NCI-H1105 (cell line): ENCODE data around the gene ZNF14.
"Not testable (repeated sequence)": the region's sequence is repeated elsewhere in the genome, so short reads cannot be mapped to it uniquely, and the experiment has no call there.

Source experiments
- DNase-seq: peaks from one replicate; lab custom pipeline; 2025; lab: John Stamatoyannopoulos, UW

Gene ZNF14

DNA sequence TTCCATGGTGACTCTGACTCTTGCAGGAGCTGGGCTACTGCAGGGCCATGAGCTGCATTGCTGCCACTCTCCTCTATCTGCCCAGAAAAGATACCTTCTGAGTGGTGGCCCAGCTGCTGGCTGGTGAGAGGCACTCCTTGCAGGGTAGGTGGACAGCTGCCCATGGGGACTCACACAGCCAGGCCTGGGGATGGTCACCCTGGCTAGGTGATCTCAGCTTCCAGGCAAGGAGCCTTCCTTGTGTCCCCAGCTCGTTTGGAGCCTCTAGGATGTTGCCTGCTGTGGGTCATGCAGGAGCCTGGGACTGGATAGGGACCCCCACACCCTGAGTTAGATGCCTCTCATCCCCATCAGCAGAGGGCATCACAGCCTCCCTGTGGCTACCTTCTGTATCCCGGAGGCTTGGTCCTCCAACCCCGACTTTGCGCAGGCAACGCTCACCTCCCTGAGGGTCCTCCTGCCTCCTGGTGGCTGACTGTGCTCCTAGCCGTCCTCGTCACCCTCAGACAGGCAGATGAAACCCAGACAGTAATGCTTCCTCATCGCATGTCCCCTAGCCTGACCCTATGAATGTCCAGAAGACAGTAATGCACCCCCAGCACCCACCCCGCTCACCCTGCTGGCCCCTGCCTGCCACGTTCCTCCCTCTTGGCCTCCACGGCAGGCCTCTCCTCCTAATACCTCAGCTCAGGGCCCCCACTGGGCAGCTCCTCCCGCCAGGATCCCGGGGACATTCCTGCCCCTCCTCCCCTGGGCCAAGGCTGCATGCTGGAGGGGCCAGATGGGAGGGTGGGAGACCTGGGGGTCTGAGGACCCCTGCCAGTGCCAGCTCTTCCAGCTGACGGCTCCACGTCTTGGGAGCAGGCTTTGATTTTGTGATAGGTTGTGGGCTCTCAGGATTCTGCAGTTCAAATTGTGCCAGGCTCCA is 13.6 kb upstream of the ZNF14 start:
- no peak for DNase-seq

- DNase-seq, result no peak
Observed at GRCh38 chr19:19745496-19746285, 12.8 kb upstream of the ZNF14 start.

- DNase-seq, result no peak
Observed at GRCh38 chr19:19744641-19745040, 11.7 kb upstream of the ZNF14 start.

DNA sequence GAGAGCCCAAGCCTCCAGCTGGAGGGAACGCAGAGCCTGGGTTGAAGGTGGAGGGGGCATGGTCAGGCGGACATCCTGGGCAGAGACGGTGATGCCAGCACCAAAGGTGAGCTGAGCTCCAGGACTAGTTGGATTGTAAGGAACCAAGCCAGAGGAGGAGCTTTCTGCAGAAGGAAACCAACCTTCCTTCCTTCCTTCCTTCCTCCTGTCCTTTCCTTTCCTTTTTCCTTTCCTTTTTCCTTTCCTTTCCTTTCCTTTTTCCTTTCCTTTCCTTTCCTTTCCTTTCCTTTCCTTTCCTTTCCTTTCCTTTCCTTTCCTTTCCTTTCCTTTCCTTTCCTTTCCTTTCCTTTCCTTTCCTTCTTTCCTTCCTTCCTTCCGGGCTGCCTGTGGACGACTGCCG is 11.0 kb upstream of the ZNF14 start:
- not testable (repeated sequence) for DNase-seq

- no peak for DNase-seq
Observed at GRCh38 chr19:19743176-19743575, 10.3 kb upstream of the ZNF14 start.

DNA sequence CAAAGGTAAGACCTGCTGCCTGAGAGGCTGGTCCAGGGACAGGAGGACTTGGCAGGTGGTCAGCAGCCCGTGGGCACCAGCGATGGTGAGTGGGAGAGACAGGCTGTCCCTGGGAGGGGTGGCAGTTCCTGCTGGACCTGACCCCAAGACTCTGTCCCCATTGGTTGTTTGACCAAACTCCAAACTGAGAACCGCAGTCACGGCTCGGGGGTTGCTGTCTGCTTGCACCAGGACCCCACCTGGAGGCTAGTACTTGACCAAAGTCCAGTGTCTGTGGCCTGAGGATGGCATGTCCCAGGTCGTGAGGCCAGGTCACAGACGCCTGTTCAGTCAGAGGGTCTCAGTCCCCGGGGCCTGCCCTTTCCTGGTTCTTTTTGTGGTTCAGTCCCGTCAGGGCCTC is 9.9 kb upstream of the ZNF14 start:
- DNase-seq, result no peak

DNA sequence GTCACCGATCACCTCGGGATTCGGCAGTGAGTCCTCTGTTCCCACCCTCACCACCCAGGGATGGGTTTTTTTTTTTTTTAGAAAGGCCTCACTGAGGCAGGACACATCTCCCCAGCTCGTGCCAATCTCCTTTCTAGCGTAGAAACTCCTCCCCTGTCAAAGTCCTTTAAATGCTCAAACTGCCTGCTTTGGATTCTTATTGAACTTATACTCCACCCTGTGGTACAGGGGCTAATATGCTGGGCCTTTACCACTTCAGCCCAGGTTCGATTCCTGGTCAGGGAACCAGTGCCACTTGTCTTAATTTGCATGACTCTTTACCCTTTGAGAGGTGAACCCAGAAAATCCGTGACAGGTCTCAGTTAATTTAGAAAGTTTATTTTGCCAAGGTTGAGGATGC is 8.3 kb upstream of the ZNF14 start:
- no peak for DNase-seq

DNA sequence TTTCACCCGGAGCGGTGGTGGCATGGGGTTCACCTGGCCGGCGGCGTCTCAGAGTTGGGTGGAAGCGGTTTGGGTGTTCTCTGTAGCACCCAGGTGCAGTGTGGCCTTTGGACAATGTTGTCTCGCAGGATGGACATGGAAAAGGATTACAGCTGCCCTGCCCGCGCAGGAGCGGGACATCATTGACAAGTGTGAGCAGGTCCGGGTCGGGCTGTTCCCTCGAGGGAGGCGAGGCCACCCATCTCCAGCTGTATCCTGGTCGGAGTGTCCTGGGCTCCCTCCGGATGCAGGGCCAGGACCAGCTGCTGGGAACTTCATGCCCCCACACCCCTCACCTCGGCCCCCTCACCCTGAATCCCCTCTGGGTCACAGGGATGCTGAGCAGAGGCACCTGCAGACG is 7.8 kb upstream of the ZNF14 start:
- DNase-seq, result no peak

- DNase-seq, result no peak
Observed at GRCh38 chr19:19738564-19738963, 5.7 kb upstream of the ZNF14 start.

DNA sequence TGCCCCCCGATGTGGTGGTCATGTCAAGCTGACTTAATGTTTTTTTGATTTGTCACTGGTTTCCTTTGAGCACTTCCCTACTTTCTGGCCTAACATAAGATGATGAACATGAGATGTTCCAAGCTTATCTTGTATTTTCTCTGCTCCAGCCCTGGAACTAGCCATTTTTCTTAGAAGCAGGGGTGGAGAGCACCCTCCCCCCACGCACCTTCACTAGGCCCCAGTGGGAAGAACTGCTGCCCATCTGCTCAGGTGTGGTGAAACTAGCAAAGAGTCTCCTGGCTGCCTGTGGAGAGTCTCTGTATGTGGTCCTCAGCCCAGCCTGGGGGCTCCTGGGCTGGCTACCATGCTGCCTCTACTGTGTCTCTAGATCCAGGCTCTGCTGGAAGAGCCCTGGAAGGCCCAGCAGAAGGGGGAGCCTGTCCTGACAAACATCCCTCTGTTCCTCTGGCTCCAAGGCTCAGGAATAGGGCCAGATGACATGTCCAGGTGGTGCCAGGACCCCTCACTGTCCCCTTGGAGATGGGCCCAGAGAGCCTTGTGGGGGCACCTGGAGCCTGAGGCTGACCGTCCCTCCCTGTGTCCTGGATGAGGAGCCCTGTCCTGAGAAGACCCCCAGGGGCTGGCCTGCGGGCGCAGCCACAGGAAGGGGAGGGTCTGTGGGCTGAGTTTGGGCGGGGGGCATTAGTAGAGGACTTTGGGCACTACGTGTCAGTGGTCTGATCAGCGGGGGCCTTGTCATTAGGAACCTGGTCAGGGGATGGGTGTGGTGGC is 4.8 kb upstream of the ZNF14 start:
- DNase-seq, result no peak

GRCh38 chr19:19721896-19722295 is 11.0 kb downstream of the ZNF14 start:
- no peak for DNase-seq

DNA sequence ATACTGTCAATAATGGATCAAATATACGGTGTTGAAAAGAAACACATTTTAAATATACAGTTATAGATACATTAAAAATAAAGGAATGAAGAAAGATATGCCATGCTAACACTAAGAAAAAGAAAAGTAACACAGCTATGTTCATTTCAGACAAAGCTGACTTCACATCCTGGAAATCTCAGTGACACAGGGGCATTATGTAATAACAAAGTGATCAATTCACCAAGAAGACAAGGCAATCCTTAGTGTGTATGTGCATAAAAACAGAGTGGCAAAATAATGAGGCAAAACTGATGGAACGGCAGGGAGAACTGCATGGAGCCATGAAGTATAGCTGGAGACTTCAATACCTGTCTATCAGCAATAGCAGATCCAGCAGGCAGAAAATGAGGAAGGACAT is 13.1 kb downstream of the ZNF14 start:
- no peak for DNase-seq

- no peak for DNase-seq
Observed at GRCh38 chr19:19711934-19712828, 20.7 kb downstream of the ZNF14 start.

DNA sequence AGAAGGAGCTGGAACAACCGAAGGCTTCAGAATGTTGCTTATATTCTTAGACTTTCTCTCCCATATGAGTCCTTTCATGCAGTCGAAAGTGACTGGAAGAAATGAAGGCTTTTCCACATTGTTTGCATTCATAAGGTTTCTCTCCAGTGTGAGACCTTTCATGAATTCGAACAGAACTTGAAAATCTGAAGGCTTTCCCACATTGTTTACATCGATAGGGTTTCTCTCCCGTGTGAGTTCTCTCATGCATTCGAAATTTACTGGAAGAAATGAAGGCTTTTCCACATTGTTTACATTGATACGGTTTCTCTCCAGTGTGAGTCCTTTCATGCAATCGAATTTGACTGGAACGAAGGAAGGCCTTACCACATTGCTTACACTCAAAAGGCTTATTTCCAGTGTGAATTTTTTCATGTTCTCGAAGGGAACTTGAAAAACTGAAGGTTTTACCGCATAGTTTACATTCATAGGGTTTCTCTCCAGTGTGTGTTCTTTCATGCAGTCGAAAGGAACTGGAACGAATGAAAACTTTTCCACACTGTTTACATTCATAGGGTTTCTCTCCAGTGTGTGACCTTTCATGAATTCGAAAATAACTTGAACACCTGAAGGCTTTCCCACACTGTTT is 21.5 kb downstream of the ZNF14 start:
- DNase-seq, result no peak

DNA sequence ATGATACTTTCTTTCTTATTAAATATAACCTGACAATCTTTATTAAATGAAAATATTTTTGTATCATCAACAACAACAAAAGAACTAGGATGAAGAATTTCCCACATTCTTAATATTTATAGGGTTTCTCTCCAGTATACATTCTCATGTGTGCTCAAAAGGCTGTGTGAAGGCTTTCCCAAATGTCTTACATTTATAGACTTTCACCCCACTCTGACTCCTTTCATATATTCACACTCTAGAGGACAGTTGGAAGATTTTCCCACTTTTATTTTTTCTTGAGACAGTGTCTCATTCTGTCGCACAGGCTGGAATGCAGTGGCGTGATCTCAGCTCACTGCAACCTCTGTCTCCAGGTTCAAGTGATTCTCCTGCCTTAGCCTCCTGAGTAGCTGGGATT is 22.4 kb downstream of the ZNF14 start:
- DNase-seq, result no peak

DNA sequence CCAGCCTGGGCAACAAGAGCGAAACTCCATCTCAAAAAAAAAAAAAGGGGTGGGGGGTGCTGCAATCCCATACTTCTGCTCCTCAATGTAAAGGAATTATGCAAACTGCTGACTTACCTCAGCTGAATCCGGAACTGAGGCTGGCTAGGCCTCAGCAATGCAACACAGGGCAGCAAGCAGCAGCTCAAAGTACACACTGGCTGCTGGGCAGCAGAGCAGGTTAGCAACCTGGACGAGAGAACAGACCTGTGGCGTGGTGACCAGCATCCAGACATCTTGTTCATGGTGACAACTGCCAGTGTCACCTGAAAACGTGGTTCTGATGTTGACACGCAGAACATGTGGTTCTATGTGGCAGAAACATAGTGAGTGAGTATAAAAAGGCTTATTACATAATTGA is 28.1 kb downstream of the ZNF14 start:
- DNase-seq, result no peak

DNA sequence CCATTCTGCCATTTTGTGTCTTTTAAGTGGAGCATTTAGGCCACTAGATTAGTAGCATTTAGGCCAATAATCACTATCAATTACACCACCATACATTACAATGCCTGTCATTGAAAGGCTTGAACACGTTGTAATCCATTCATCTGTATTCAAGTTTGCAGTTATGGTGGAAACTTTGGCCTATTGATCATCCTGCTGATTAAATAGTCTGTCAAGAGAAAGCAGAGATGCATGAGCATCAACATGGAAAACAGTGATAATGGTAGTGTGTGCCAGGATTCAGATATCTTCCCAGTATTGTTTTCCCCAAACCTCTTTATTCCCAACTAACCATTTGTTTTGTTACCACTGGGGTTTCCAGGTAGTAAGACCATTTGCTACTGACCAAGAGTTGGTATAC is 32.4 kb downstream of the ZNF14 start:
- not testable (repeated sequence) for DNase-seq

DNA sequence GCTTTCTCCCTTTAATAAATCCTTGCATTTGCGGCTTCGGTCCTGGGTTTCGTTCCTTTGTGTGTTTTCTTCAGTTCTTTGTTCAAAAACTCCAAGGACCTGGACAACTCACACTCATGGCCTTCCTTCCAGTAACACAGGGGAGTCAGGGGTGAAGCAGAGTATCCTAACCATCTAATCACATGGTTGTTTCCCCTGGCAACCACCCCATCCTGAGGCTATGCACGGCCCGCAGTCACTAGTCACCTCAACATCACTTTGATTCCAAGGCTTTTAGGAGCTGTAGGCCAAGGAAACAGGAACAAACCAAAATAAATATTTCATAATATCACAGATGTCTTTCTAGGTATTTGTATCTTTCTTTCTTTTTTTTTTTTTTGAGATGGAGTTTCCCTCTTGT is 35.3 kb downstream of the ZNF14 start:
- no peak for DNase-seq

GRCh38 chr19:19696386-19696785 is 36.5 kb downstream of the ZNF14 start:
- DNase-seq, result no peak

DNA sequence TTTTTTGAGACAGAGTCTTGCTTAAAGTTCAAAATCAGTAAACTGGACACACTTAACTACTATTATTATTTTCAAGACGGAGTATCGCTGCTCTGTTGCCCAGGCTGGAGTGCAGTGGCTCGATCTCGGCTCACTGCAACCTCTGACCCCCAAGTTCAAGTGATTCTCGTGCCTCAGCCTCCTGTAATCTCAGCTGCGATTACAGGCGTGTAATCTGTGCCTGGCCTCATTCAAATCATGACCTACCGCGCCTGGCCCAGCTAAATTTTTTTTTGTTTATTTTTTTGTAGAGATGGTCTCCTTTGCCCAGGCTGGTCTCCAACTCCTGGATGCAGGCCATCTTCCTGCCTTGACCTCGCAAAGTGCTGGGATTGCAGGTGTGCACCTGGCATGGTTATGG is 41.2 kb downstream of the ZNF14 start:
- DNase-seq, result no peak

DNA sequence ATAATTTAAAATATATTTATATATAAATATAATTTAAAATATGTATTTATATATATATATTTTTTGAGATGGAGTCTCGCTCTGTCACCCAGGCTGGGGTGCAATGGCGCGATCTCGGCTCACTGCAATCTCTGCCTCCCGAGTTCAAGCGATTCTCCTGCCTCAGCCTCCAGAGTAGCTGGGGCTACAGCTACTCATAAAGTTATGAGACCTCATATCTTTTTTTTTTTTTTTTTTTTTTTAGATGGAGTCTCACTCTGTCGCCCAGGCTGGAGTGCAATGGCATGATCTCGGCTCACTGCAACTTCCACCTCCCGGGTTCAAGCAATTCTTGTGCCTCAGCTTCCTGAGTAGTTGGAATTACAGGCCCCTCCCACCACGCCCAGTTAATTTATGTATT is 43.9 kb downstream of the ZNF14 start:
- DNase-seq, result not testable (repeated sequence)
